SK-N-SH treated with all-trans-retinoic acid at 6 μM for 48 hours (cell line): Measurements from ENCODE around the gene HSD11B1.

Experiments
- ATAC-seq: fragments of 200-7000 bp; cut with Tn5 transposase; 3 replicates; pipeline ENCODE4 v1.9.1; 2020; ENCODE audit warnings: mild to moderate bottlenecking, moderate library complexity
- BACH2 ChIP-seq: fragments of 250-450 bp; sonication (Bioruptor Pico); IDR thresholded peaks from 2 replicates; pipeline ENCODE4 v1.9.0; 2021; ENCODE audit warnings: mild to moderate bottlenecking, borderline replicate concordance
- CSRNP3 ChIP-seq: fragments of 250-450 bp; sonication (Bioruptor Pico); IDR thresholded peaks from 2 replicates; pipeline ENCODE4 v1.5.1; 2021; ENCODE audit warnings: mild to moderate bottlenecking, moderate library complexity
- ESRRG ChIP-seq: fragments of 250-450 bp; sonication (Bioruptor Pico); IDR thresholded peaks from 2 replicates; pipeline ENCODE4 v1.6.1; 2021; ENCODE audit warnings: mild to moderate bottlenecking
- ISL1 ChIP-seq: fragments of 250-450 bp; sonication (Bioruptor Pico); IDR thresholded peaks from 2 replicates; pipeline ENCODE4 v2.1.2; 2022; ENCODE audit warnings: mild to moderate bottlenecking, moderate library complexity
- OSR1 ChIP-seq: fragments of 250-450 bp; sonication (Bioruptor Pico); IDR thresholded peaks from 2 replicates; pipeline ENCODE4 v1.8.0; 2022; ENCODE audit warnings: moderate library complexity, mild to moderate bottlenecking, inconsistent platforms
- PPARA ChIP-seq: fragments of 250-450 bp; sonication (Bioruptor Pico); IDR thresholded peaks from 2 replicates; pipeline ENCODE4 v1.5.0; 2020; ENCODE audit warnings: mild to moderate bottlenecking, borderline replicate concordance
- RARB ChIP-seq: fragments of 250-450 bp; sonication (Bioruptor Pico); IDR thresholded peaks from 2 replicates; pipeline ENCODE4 v1.8.0; 2021; ENCODE audit warnings: mild to moderate bottlenecking, moderate library complexity
- SNAI2 ChIP-seq: fragments of 250-450 bp; sonication (Bioruptor Pico); IDR thresholded peaks from 2 replicates; pipeline ENCODE4 v1.5.0; 2020; ENCODE audit warnings: mild to moderate bottlenecking, moderate library complexity
- TOX ChIP-seq: fragments of 250-450 bp; sonication (Bioruptor Pico); IDR thresholded peaks from 2 replicates; pipeline ENCODE4 v1.8.0; 2021; ENCODE audit warnings: mild to moderate bottlenecking, moderate library complexity, borderline replicate concordance
- TSHZ2 ChIP-seq: fragments of 250-450 bp; sonication (Bioruptor Pico); IDR thresholded peaks from 2 replicates; pipeline ENCODE4 v1.5.0; 2020; ENCODE audit warnings: mild to moderate bottlenecking, moderate library complexity
- ZC3H10 ChIP-seq: fragments of 250-450 bp; sonication (Bioruptor Pico); IDR thresholded peaks from 2 replicates; pipeline ENCODE4 v1.5.1; 2021; ENCODE audit warnings: mild to moderate bottlenecking, moderate library complexity
- ZFP3 ChIP-seq: fragments of 250-450 bp; sonication (Bioruptor Pico); IDR thresholded peaks from 2 replicates; pipeline ENCODE4 v1.5.0; 2020; ENCODE audit warnings: mild to moderate bottlenecking, moderate library complexity
- ZFP30 ChIP-seq: fragments of 450-650 bp; formaldehyde crosslinking; IDR thresholded peaks from 2 replicates; pipeline ENCODE4 v1.5.0; 2022; ENCODE audit warnings: mild to moderate bottlenecking, moderate library complexity
- ZNF565 ChIP-seq: fragments of 450-650 bp; formaldehyde crosslinking; conservative IDR thresholded peaks from 2 replicates; pipeline ENCODE4 v1.5.0; 2020; ENCODE audit warnings: low read depth, mild to moderate bottlenecking, moderate library complexity
- ZNF70 ChIP-seq: fragments of 450-650 bp; formaldehyde crosslinking; IDR thresholded peaks from 2 replicates; pipeline ENCODE4 v1.5.0; 2020; ENCODE audit warnings: mild to moderate bottlenecking, moderate library complexity
- TF ChIP-seq, protein P1 (sequence below): fragments of 250-450 bp; sonication (Bioruptor Pico); IDR thresholded peaks from 2 replicates; pipeline ENCODE4 v1.5.1; 2020; ENCODE audit warnings: low read depth, mild to moderate bottlenecking, moderate library complexity
- TF ChIP-seq, protein P2 (sequence below): fragments of 250-450 bp; sonication (Bioruptor Pico); IDR thresholded peaks from 2 replicates; pipeline ENCODE4 v1.8.0; 2020; ENCODE audit warnings: mild to moderate bottlenecking, moderate library complexity, borderline replicate concordance

HSD11B1 gene

DNA sequence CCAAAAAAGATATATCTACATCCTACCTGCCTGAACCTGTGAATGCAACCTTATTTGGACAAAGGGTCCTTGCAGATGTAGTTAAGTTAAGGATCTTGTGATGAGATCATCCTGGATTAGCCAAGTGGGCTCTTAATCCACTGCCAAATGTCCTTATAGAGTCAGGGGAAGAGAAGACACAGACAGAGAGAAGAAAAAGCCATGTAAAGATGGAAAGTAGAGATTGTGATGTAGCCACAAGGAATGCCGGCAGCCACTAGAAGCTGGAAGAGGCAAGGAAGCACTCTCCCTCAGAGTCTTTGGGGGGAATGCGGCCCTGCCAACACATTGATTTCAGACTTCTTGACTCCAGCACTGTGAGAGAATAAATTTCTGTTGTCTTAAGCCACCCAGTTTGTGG lies 16.2 kb downstream of the HSD11B1 start (continued):
- TF ChIP-seq TSHZ2, result no peak
- TF ChIP-seq BACH2, result no peak
- TF ChIP-seq OSR1, result no peak
- TF ChIP-seq, protein P1, sequence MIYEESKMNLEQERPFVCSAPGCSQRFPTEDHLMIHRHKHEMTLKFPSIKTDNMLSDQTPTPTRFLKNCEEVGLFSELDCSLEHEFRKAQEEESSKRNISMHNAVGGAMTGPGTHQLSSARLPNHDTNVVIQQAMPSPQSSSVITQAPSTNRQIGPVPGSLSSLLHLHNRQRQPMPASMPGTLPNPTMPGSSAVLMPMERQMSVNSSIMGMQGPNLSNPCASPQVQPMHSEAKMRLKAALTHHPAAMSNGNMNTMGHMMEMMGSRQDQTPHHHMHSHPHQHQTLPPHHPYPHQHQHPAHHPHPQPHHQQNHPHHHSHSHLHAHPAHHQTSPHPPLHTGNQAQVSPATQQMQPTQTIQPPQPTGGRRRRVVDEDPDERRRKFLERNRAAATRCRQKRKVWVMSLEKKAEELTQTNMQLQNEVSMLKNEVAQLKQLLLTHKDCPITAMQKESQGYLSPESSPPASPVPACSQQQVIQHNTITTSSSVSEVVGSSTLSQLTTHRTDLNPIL (CRISPR knock-in tag), result no peak
- TF ChIP-seq ZNF70 (CRISPR knock-in tag), result no peak
- TF ChIP-seq ZC3H10 (CRISPR knock-in tag), result no peak
- TF ChIP-seq, protein P2, sequence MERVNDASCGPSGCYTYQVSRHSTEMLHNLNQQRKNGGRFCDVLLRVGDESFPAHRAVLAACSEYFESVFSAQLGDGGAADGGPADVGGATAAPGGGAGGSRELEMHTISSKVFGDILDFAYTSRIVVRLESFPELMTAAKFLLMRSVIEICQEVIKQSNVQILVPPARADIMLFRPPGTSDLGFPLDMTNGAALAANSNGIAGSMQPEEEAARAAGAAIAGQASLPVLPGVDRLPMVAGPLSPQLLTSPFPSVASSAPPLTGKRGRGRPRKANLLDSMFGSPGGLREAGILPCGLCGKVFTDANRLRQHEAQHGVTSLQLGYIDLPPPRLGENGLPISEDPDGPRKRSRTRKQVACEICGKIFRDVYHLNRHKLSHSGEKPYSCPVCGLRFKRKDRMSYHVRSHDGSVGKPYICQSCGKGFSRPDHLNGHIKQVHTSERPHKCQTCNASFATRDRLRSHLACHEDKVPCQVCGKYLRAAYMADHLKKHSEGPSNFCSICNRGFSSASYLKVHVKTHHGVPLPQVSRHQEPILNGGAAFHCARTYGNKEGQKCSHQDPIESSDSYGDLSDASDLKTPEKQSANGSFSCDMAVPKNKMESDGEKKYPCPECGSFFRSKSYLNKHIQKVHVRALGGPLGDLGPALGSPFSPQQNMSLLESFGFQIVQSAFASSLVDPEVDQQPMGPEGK, result no peak
- TF ChIP-seq ZNF565 (CRISPR knock-in tag), result no peak
- no peak for TF ChIP-seq RARB (CRISPR knock-in tag)

DNA sequence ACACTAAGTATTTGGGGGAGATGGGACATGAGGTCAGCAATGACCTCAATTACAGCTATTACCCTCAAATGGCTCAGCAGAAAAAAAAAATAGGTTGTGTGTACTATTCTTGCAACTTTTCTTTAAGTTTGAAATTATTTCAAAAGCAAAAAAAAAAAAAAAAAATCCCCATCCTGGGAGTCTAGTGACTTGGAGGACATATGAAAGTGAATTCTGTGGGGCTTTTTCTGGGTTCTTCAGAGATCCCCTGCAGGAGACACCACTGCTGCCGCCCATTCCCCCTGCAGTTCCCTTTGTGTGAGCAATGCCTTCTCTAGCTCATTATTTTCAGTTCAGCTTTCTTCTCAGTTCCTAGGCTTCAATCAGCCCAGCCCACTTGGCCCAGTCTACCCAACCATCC lies 16.7 kb downstream of the HSD11B1 start:
- TF ChIP-seq, protein P2, result no peak
- TF ChIP-seq SNAI2, result no peak
- TF ChIP-seq BACH2, result no peak
- no peak for TF ChIP-seq ZFP30 (CRISPR knock-in tag)
- TF ChIP-seq ZNF565 (CRISPR knock-in tag), result no peak
- TF ChIP-seq PPARA, result no peak
- TF ChIP-seq CSRNP3 (CRISPR knock-in tag), result no peak
- no peak for TF ChIP-seq TOX (CRISPR knock-in tag)
- no peak for TF ChIP-seq ZFP3 (CRISPR knock-in tag)
- TF ChIP-seq TSHZ2, result no peak
- TF ChIP-seq ISL1 (CRISPR knock-in tag), result no peak
- TF ChIP-seq, protein P1 (CRISPR knock-in tag), result no peak
- no peak for TF ChIP-seq ESRRG
- no peak; the same call in 2 of the 3 replicates for ATAC-seq
